H9 (cell line): Measurements from ENCODE around the gene SLX4IP. TPM values are rescaled to one million over a fixed set of nuclear protein-coding genes. Genes with fewer than 3 reads are reported as not detected.

ENCODE experiments used
- DNase-seq: peaks from one replicate; pipeline ENCODE4 v3.0.0-alpha.2; 2017
- H2AFZ ChIP-seq: one replicate; pipeline ENCODE4 v1.6.1; 2013; ENCODE audit warnings: mild to moderate bottlenecking, low read length, control low read depth, moderate library complexity
- H2AK5ac ChIP-seq: 2 replicates; pipeline ENCODE4 v1.6.1; 2013; ENCODE audit warnings: low read length, control low read depth, mixed read lengths; ENCODE audit not compliant: insufficient read length
- H2BK120ac ChIP-seq: one replicate; pipeline ENCODE4 v1.6.1; 2013; ENCODE audit warnings: low read depth, mild to moderate bottlenecking, low read length, control low read depth, inconsistent platforms; ENCODE audit not compliant: poor library complexity, severe bottlenecking
- H2BK12ac ChIP-seq: 2 replicates; pipeline ENCODE4 v1.6.1; 2013; ENCODE audit warnings: low read length, control low read depth, mixed read lengths, low read depth; ENCODE audit not compliant: insufficient read length
- H2BK15ac ChIP-seq: 2 replicates; pipeline ENCODE4 v1.6.1; 2013; ENCODE audit warnings: low read depth, low read length, control low read depth
- H2BK20ac ChIP-seq: one replicate; pipeline ENCODE4 v1.6.1; 2013; ENCODE audit warnings: low read depth, mild to moderate bottlenecking, low read length, control low read depth, inconsistent platforms; ENCODE audit not compliant: poor library complexity, severe bottlenecking
- H2BK5ac ChIP-seq: 2 replicates; pipeline ENCODE4 v1.6.1; 2013; ENCODE audit warnings: low read length, control low read depth, mixed read lengths; ENCODE audit not compliant: insufficient read length
- H3K14ac ChIP-seq: 2 replicates; pipeline ENCODE4 v1.6.1; 2013; ENCODE audit warnings: low read length, control low read depth; ENCODE audit not compliant: insufficient read depth
- H3K18ac ChIP-seq: 2 replicates; pipeline ENCODE4 v1.6.1; 2013; ENCODE audit warnings: low read depth, mild to moderate bottlenecking, mixed read lengths, low read length, control low read depth; ENCODE audit not compliant: insufficient read length
- H3K23ac ChIP-seq: 2 replicates; pipeline ENCODE4 v1.6.1; 2013; ENCODE audit warnings: low read length, control low read depth, mixed read lengths, low read depth; ENCODE audit not compliant: insufficient read length
- H3K23me2 ChIP-seq: 2 replicates; pipeline ENCODE4 v1.6.1; 2013; ENCODE audit warnings: low read depth, mild to moderate bottlenecking, mixed read lengths, low read length, control low read depth; ENCODE audit not compliant: insufficient read length, poor library complexity, severe bottlenecking
- H3K27ac ChIP-seq: 2 replicates; pipeline ENCODE4 v1.5.1; 2013; ENCODE audit warnings: low read length, control low read depth, mixed read lengths, low read depth; ENCODE audit not compliant: insufficient read length
- H3K27me3 ChIP-seq: 2 replicates; pipeline ENCODE4 v1.6.1; 2013; ENCODE audit warnings: low read length, control low read depth, inconsistent platforms; ENCODE audit not compliant: insufficient read depth
- H3K4ac ChIP-seq: 2 replicates; pipeline ENCODE4 v1.6.1; 2013; ENCODE audit warnings: low read depth, mild to moderate bottlenecking, control low read depth, inconsistent platforms, low read length, moderate library complexity
- H3K4me1 ChIP-seq: 2 replicates; pipeline ENCODE4 v1.6.1; 2013; ENCODE audit warnings: low read length, control low read depth, inconsistent platforms; ENCODE audit not compliant: insufficient read depth
- H3K4me2 ChIP-seq: 2 replicates; pipeline ENCODE4 v1.6.1; 2013; ENCODE audit warnings: low read length, control low read depth, mixed read lengths; ENCODE audit not compliant: insufficient read length, insufficient read depth
- H3K56ac ChIP-seq: 2 replicates; pipeline ENCODE4 v1.6.1; 2013; ENCODE audit warnings: low read depth, mild to moderate bottlenecking, mixed read lengths, low read length, control low read depth; ENCODE audit not compliant: insufficient read length
- H3K79me1 ChIP-seq: 2 replicates; pipeline ENCODE4 v1.6.1; 2013; ENCODE audit warnings: low read depth, mild to moderate bottlenecking, moderate library complexity, low read length, control low read depth, inconsistent platforms; ENCODE audit not compliant: insufficient read depth, poor library complexity, severe bottlenecking
- H3K79me2 ChIP-seq: 2 replicates; pipeline ENCODE4 v1.6.1; 2013; ENCODE audit warnings: low read length, control low read depth, inconsistent platforms; ENCODE audit not compliant: insufficient read depth
- H3K9ac ChIP-seq: 2 replicates; pipeline ENCODE4 v1.6.1; 2013; ENCODE audit warnings: low read length, control low read depth, mixed read lengths; ENCODE audit not compliant: insufficient read length; ENCODE audit errors: extremely low read depth
- H3K9me3 ChIP-seq: one replicate; pipeline ENCODE4 v1.6.1; 2013; ENCODE audit warnings: low read depth, low read length, inconsistent platforms; ENCODE audit not compliant: control insufficient read depth
- H3T11ph ChIP-seq: one replicate; pipeline ENCODE4 v1.6.1; 2013; ENCODE audit warnings: mild to moderate bottlenecking, low read length, control low read depth, inconsistent platforms
- H4K20me1 ChIP-seq: one replicate; pipeline ENCODE4 v1.6.1; 2013; ENCODE audit not compliant: control insufficient read depth, insufficient read length, insufficient read depth
- H4K5ac ChIP-seq: 2 replicates; pipeline ENCODE4 v1.6.1; 2013; ENCODE audit warnings: low read depth, mild to moderate bottlenecking, mixed read lengths, low read length, control low read depth; ENCODE audit not compliant: insufficient read length
- H4K8ac ChIP-seq: replicated peaks from 2 replicates; pipeline ENCODE4 v1.6.1; 2013; ENCODE audit warnings: low read length, control low read depth, mixed read lengths, low read depth; ENCODE audit not compliant: insufficient read length
- H4K91ac ChIP-seq: 2 replicates; pipeline ENCODE4 v1.6.1; 2013; ENCODE audit warnings: low read depth, mild to moderate bottlenecking, moderate library complexity, mixed read lengths, low read length, control low read depth; ENCODE audit not compliant: insufficient read length
- H3K27ac Mint-ChIP-seq, 3 experiments: 2 replicates in 2 of 3; 3 replicates in 1 of 3; pipeline ENCODE4 v1.8.0; 2020 to 2021; ENCODE audit warnings: mixed read lengths in 3 of 3, mild to moderate bottlenecking in 1 of 3, moderate library complexity in 1 of 3
- H3K27me3 Mint-ChIP-seq: 2 replicates; pipeline ENCODE4 v1.8.0; 2021; ENCODE audit warnings: low read depth, mild to moderate bottlenecking, moderate library complexity, mixed read lengths
- H3K36me3 Mint-ChIP-seq, 3 experiments: 2 replicates in 2 of 3; 3 replicates in 1 of 3; pipeline ENCODE4 v1.8.0; 2020 to 2021; ENCODE audit warnings: low read depth in 3 of 3, mixed read lengths in 3 of 3; ENCODE audit not compliant: insufficient read depth in 1 of 3
- H3K4me1 Mint-ChIP-seq, 2 experiments: 2 replicates each; pipeline ENCODE4 v1.8.0; 2020; ENCODE audit warnings: mixed read lengths in 2 of 2
- H3K4me3 Mint-ChIP-seq, 2 experiments: 2 replicates in 1 of 2; 3 replicates in 1 of 2; pipeline ENCODE4 v1.8.0; 2020 to 2021; ENCODE audit warnings: mild to moderate bottlenecking in 2 of 2, mixed read lengths in 2 of 2, moderate library complexity in 1 of 2
- H3K9me3 Mint-ChIP-seq, 2 experiments: 2 replicates in 1 of 2; 3 replicates in 1 of 2; pipeline ENCODE4 v1.8.0; 2020; ENCODE audit warnings: mild to moderate bottlenecking in 2 of 2, mixed read lengths in 2 of 2, moderate library complexity in 1 of 2
- WGBS: extraction: QIAGEN DNeasy Blood & Tissue Kit; methylation state at CpG from one replicate; pipeline ENCODE4 v1.1.7; 2013; ENCODE audit warnings: missing lambda C conversion rate, low lambda C conversion rate, mixed read lengths; ENCODE audit not compliant: insufficient read length; ENCODE audit errors: extremely low coverage; 5-methylcytosine and 5-hydroxymethylcytosine counted together
- total RNA-seq: library from RNA; stranded (reverse); gene quantifications from 2 replicates; pipeline ENCODE4 v1.2.1, GENCODE V29; 2021
- TF ChIP-seq, protein P1 (sequence below): fragments of 200-600 bp; sonication (generic); conservative IDR thresholded peaks from 3 replicates; pipeline ENCODE4 v1.8.0; 2021; ENCODE audit warnings: antibody characterized with exemption, mild to moderate bottlenecking

The SLX4IP gene
- total RNA-seq, 1 experiment from 2014 or later, result 7.9 TPM

DNA sequence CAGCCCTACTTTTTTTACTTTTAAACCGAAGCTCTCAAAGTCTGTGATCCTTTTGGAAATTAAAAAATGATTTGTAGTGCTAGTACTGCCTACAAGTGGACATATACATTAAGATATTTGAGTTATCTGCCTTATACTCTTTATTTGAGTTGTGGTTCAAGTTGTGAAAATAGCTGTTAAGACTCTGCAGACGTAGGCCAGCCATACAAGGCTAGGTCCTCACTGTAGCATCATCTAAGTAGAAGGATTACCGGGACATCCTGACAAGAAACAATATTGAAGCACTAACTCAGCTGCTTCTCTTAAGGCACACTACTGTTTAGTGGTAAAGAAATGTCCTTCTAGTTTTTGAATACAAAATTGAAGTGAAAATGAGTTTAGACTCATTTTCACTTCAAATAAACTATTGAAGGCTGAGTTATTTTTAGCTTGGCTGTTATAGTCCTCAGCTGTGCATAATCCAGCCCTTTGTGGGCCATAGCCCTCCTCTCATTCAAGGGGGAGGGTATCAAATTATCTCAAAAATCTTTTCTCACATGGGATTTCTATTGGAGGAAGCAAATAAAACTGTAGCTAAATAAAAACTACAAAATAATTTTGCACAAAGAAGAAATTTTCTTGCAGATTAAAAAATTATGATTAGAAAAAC lies 170.6 kb downstream of the SLX4IP start:
- H3K9me3 Mint-ChIP-seq, result no peaks in the 10 kb centered on the region
- no peaks in the 10 kb centered on the region for H4K20me1 ChIP-seq
- no peak for DNase-seq
- H3K9me3 ChIP-seq, result no peaks in the 10 kb centered on the region
- no peak overlapping the region for H2BK20ac ChIP-seq
- peaks cover 1 to 13% (median 3%) of the 10 kb centered on the region in 3 experiments; a peak in 4 of 7 replicates for H3K36me3 Mint-ChIP-seq
- no peaks in the 10 kb centered on the region for H3K23me2 ChIP-seq
- H3K4me1 Mint-ChIP-seq, result peaks cover 9 to 16% of the 10 kb centered on the region in 2 experiments
- H2AFZ ChIP-seq, result no peak overlapping the region
- H3K27ac Mint-ChIP-seq, result peak overlapping the region in 1 of 3 experiments; percentile 49; a peak in 1 of 7 replicates
- no peak overlapping the region for H2BK15ac ChIP-seq
- H2BK120ac ChIP-seq, result no peak overlapping the region
- H3K18ac ChIP-seq, result no peak overlapping the region
- no peak overlapping the region for H3K23ac ChIP-seq
- H3K79me2 ChIP-seq, result no peaks in the 10 kb centered on the region
- no CpG with 5 or more reads among the region's 3 CpGs for WGBS
- no peak overlapping the region for H4K8ac ChIP-seq
- H3K27ac ChIP-seq, result no peak overlapping the region
- H3K14ac ChIP-seq, result no peak overlapping the region
- no peak overlapping the region for H3K4me2 ChIP-seq
- no peak overlapping the region for H3K4me3 Mint-ChIP-seq
- no peak overlapping the region for H3T11ph ChIP-seq
- H3K9ac ChIP-seq, result no peak overlapping the region
- no peaks in the 10 kb centered on the region for H3K27me3 ChIP-seq
- no peak overlapping the region for H2BK5ac ChIP-seq
- H3K56ac ChIP-seq, result no peak overlapping the region
- TF ChIP-seq, protein P1, sequence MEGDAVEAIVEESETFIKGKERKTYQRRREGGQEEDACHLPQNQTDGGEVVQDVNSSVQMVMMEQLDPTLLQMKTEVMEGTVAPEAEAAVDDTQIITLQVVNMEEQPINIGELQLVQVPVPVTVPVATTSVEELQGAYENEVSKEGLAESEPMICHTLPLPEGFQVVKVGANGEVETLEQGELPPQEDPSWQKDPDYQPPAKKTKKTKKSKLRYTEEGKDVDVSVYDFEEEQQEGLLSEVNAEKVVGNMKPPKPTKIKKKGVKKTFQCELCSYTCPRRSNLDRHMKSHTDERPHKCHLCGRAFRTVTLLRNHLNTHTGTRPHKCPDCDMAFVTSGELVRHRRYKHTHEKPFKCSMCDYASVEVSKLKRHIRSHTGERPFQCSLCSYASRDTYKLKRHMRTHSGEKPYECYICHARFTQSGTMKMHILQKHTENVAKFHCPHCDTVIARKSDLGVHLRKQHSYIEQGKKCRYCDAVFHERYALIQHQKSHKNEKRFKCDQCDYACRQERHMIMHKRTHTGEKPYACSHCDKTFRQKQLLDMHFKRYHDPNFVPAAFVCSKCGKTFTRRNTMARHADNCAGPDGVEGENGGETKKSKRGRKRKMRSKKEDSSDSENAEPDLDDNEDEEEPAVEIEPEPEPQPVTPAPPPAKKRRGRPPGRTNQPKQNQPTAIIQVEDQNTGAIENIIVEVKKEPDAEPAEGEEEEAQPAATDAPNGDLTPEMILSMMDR, result no peak
- H2AK5ac ChIP-seq, result no peak overlapping the region
- H3K4ac ChIP-seq, result no peak overlapping the region
- H2BK12ac ChIP-seq, result no peak overlapping the region
- H4K91ac ChIP-seq, result no peak overlapping the region
- no peaks in the 10 kb centered on the region for H3K4me1 ChIP-seq
- H3K27me3 Mint-ChIP-seq, result no peaks in the 10 kb centered on the region
- no peak overlapping the region for H4K5ac ChIP-seq
- no peaks in the 10 kb centered on the region for H3K79me1 ChIP-seq
